ENCODE results near the gene CBX3.

GRCh38 chr7:26201247-26202018 is at the start of gene CBX3:
- TF ChIP-seq POLR2A (IDR thresholded peaks at IDR 0.05) (peak; percentile 77 to 89), CTCF (IDR thresholded peaks at IDR 0.05) (no peak)
